Astrocyte of the spinal cord (primary cell): Measurements from ENCODE around the gene DCTN2.

Experiments
- DNase-seq: peaks from one replicate; pipeline ENCODE4 v3.0.0; 2011; ENCODE audit warnings: low read depth, low spot score
- H3K4me3 ChIP-seq: 2 replicates; pipeline ENCODE4 v1.5.1; 2011; ENCODE audit warnings: low read depth, mild to moderate bottlenecking, low read length, moderate library complexity
- CTCF ChIP-seq: IDR thresholded peaks from 2 replicates; pipeline ENCODE4 v1.5.1; 2012; ENCODE audit warnings: low read depth, mild to moderate bottlenecking, low read length, inconsistent platforms
- in situ Hi-C: cut with HindIII; loops from 2 replicates; pipeline ENCODE4 v1.10.0; 2017; ENCODE audit warnings: low sequenced_read_pairs

DCTN2 gene

GRCh38 chr12:57488402-57489156 is 58.4 kb downstream of the DCTN2 start:
- no peak for TF ChIP-seq CTCF
- DNase-seq, result no peak
- peak overlapping the region; percentile 100 for H3K4me3 ChIP-seq
- in situ Hi-C loops, result no loop called here

- TF ChIP-seq CTCF, result no peak
- in situ Hi-C loops, result no loop called here
- H3K4me3 ChIP-seq, result peak within 1 kb of the TSS; percentile 100
- peak; percentile 97 for DNase-seq
These were observed 59.2 kb downstream of the DCTN2 start, which contains the start of gene MARS1 for GRCh38 chr12:57487597-57488401. TSS of gene MARS1 (plus strand) at chr12:57488068. CDS start at chr12:57488091, 23 bp downstream.

GRCh38 chr12:57487055-57487596 is 59.9 kb downstream of the DCTN2 start:
- no peak for TF ChIP-seq CTCF
- no peak for DNase-seq
- peak overlapping the region; percentile 100 for H3K4me3 ChIP-seq
- in situ Hi-C loops, result no loop called here

GRCh38 chr12:57485695-57486094 is 61.3 kb downstream of the DCTN2 start:
- no peak overlapping the region for H3K4me3 ChIP-seq
- in situ Hi-C loops, result no loop called here
- DNase-seq, result no peak
- TF ChIP-seq CTCF, result no peak

- in situ Hi-C loops, result no loop called here
- TF ChIP-seq CTCF, result no peak
- DNase-seq, result peak; percentile 56
- H3K4me3 ChIP-seq, result no peak overlapping the region
These were observed 63.5 kb downstream of the DCTN2 start for GRCh38 chr12:57483466-57483865.

- in situ Hi-C loops, result no loop called here
- TF ChIP-seq CTCF, result no peak
- H3K4me3 ChIP-seq, result no peak overlapping the region
- DNase-seq, result no peak
These were observed 65.3 kb downstream of the DCTN2 start for GRCh38 chr12:57481671-57482070.
